ENCODE results near the gene INSYN2B. TPM values are rescaled to one million over a fixed set of nuclear protein-coding genes. Genes with fewer than 3 reads are reported as not detected.

The INSYN2B gene
- total and polyA plus RNA-seq, 2 of the 4 experiments (the other 2 are of a cell fraction): 9.1 to 33.5 TPM

GRCh38 chr5:169918228-169918627 is 62.1 kb downstream of the INSYN2B start:
- Histone ChIP-seq H4K20me1 (ENCODE audit: insufficient read depth, low read length) (0 out of 2 replicates have a peak, but pooled peaks cover 4% of the 10 kb centered on the region), H3K14ac (replicated peaks; ENCODE audit: low read depth, low read length) (no peak overlapping the region), H2BK120ac (ENCODE audit: low read depth, low read length) (no peak overlapping the region), H3K4ac (ENCODE audit: low read depth, low read length) (no peak overlapping the region), H3K56ac (ENCODE audit: extremely low read depth, insufficient read depth, low read length) (no peak overlapping the region), H2AK5ac (ENCODE audit: low read depth, low read length) (no peak overlapping the region), H2AFZ (replicated peaks; ENCODE audit: low read length, poor library complexity) (no peak overlapping the region), H3K36me3 (ENCODE audit: control insufficient read depth, insufficient read depth, low read length) (no peaks in the 10 kb centered on the region), H3K27me3 (ENCODE audit: control insufficient read depth, insufficient read depth, low read length) (no peaks in the 10 kb centered on the region), H3K23ac (ENCODE audit: low read depth, low read length) (no peak overlapping the region), H3K27ac (ENCODE audit: insufficient read depth, low read length) (no peak overlapping the region), H4K5ac (ENCODE audit: low read depth, low read length) (no peak overlapping the region), H3K9ac (ENCODE audit: low read depth, low read length) (no peak overlapping the region), H2AK9ac (replicated peaks; ENCODE audit: low read depth, low read length, poor library complexity) (no peak overlapping the region), H3K9me1 (ENCODE audit: insufficient read depth, low read length) (no peaks in the 10 kb centered on the region), H2BK15ac (ENCODE audit: low read depth, low read length) (no peak overlapping the region), H2BK5ac (ENCODE audit: low read depth, low read length, poor library complexity, severe bottlenecking) (no peak overlapping the region), H3K4me1 (ENCODE audit: control insufficient read depth, insufficient read depth, low read length) (peaks cover 7% of the 10 kb centered on the region), H3K4me3 (ENCODE audit: insufficient read depth, low read depth, low read length) (no peak overlapping the region), H3K18ac (ENCODE audit: low read depth, low read length) (no peak overlapping the region), H4K8ac (ENCODE audit: low read depth in 2 of 2, low read length in 2 of 2) (no peak overlapping the region), H3K79me1 (ENCODE audit: low read depth in 1 of 2, low read length in 2 of 2) (peaks cover 6 to 24% of the 10 kb centered on the region in 2 experiments; a peak in 3 of 4 replicates), H3K4me2 (ENCODE audit: low read depth, low read length) (no peak overlapping the region), H4K91ac (ENCODE audit: insufficient read depth, low read depth, low read length) (no peak overlapping the region), H2BK20ac (ENCODE audit: low read depth, low read length) (no peak overlapping the region), H3K9me3 (ENCODE audit: control insufficient read depth, insufficient read depth, low read length) (no peaks in the 10 kb centered on the region)
- POLR2A ChIA-PET (ENCODE audit: unreplicated experiment): no interaction called here
- dilution Hi-C loops (cut with HindIII; ENCODE audit: low sequenced_read_pairs, unreplicated experiment): no loop called here
- CTCF ChIA-PET: interaction anchor here (1.3 kb wide), 1 partner anchor 62 kb away, joined by 4 read pairs; the partner anchor contains the start of gene INSYN2B
- TF ChIP-seq MAFK (IDR thresholded peaks at IDR 0.05; ENCODE audit: low read depth, low read length) (no peak), POLR2A (IDR thresholded peaks at IDR 0.05; ENCODE audit: low read depth, low read length) (no peak), SMC3 (IDR thresholded peaks at IDR 0.05; ENCODE audit: low read depth, low read length) (no peak), CEBPB (IDR thresholded peaks at IDR 0.05; ENCODE audit: low read depth, low read length) (no peak), MXI1 (IDR thresholded peaks at IDR 0.05; ENCODE audit: borderline replicate concordance, low read depth, low read length) (no peak), RAD21 (IDR thresholded peaks at IDR 0.05; ENCODE audit: low read length) (no peak), RCOR1 (IDR thresholded peaks at IDR 0.05; ENCODE audit: insufficient replicate concordance, low read length) (no peak), NFE2L2 (IDR thresholded peaks at IDR 0.05; ENCODE audit: low read depth, low read length) (no peak), MAZ (IDR thresholded peaks at IDR 0.05; ENCODE audit: borderline replicate concordance, low read depth, low read length) (no peak), FOS (IDR thresholded peaks at IDR 0.05; ENCODE audit: low read depth, low read length) (no peak)
- no TSS peak for BruUV-seq (replicated peaks)
- in situ Hi-C loops (cut with MboI; ENCODE audit: low sequenced_read_pairs): no loop called here
- intact Hi-C loops (cut with micrococcal nuclease): no loop called here
- ATAC-seq (ENCODE audit: low read depth): no peak
- DNase-seq: no peak
- no CpG with 5 or more reads among the region's 2 CpGs for WGBS, 2 experiments (ENCODE audit: extremely low coverage in 2 of 2, insufficient read length in 1 of 2)
